NCI-H2107 treated with DMSO at 0.1 percent for 48 hours (cell line): ENCODE measurements around the gene OR51E1.
A peak's percentile ranks its signal among the peaks of the same experiment; 100 is the strongest.

ENCODE experiments used
- DNase-seq: peaks from one replicate; lab custom pipeline; 2025; ENCODE audit not compliant: unreplicated experiment; lab: John Stamatoyannopoulos, UW

Gene OR51E1, protein sequence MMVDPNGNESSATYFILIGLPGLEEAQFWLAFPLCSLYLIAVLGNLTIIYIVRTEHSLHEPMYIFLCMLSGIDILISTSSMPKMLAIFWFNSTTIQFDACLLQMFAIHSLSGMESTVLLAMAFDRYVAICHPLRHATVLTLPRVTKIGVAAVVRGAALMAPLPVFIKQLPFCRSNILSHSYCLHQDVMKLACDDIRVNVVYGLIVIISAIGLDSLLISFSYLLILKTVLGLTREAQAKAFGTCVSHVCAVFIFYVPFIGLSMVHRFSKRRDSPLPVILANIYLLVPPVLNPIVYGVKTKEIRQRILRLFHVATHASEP

DNA sequence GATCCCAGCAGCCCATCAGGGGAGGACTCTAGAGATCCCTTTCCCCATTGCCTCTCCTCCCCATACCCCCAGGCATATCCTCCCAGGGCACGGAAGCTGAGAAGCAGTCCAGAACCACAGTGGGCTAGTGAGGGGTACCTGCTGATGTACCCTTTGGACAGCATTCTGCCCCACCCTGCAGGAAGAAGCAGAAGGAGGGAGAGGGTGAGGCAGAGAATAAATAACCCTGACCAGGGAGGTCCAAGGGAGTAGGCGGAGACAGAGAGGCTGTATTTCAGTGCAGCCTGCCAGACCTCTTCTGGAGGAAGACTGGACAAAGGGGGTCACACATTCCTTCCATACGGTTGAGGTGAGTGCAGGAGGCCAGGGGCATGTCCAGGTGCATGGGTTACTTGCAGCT is at the start of gene OR51E1:
Gene OR51E1 (plus strand): TSS at position 301 of the 400 bp plus-strand sequence. CDS start 8,545 bp downstream, outside the sequence.
- no peak for DNase-seq

DNA sequence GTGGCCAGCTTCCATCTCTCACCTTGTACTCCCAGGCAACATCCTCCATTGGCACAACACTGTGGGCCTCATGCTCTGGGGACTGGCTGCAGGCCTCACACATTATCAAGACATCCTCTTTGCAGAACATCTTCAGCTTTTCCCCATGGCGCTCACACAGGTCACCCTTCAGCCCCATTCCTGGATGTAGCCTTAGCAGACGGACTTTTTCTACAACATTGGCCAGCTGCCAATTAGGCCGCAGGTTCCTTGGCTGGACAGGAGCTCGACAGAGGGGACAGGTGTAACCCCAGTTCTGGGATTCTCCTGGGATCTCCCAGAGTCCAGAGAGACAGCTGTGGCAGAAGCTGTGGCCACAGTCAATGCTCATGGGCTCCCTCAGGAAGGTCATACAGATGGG is 38.7 kb upstream of the OR51E1 start:
- DNase-seq = no peak

DNA sequence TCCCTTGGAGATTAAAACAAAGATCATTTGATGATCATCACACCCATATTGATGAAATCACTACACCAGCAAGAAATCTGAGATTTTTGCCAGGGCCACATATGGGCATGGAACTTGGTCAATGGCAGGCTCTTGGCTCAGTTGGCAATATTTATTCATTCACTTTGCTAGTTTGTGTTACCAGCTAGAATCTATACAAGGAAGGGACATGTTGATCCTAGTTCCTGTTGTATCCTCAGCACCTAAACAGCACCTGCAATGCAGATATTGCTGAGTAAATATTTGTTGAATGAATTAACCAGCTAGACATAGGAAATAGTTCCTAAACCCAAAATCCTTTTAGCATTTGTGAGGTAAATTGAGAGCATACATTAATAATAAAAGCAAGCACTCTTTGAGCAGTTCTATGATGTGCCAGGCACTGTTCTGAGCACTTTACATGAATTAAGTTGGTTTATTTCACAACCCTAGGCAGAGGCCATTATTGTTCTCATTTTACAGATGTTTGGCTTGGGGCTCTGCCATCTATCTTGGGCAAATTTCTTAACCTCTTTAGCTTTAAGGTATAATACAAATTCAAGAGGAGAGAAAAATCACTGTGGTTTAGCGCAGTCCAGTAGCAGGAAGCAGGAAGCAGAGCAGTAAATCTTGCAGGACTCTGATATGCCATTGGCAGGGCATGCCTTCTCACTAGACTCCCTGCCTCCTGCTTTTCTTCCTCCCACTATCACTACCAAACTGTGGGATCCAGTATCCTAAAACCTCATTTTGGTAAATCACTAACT is 37.4 kb upstream of the OR51E1 start:
- peak; percentile 31 for DNase-seq

DNA sequence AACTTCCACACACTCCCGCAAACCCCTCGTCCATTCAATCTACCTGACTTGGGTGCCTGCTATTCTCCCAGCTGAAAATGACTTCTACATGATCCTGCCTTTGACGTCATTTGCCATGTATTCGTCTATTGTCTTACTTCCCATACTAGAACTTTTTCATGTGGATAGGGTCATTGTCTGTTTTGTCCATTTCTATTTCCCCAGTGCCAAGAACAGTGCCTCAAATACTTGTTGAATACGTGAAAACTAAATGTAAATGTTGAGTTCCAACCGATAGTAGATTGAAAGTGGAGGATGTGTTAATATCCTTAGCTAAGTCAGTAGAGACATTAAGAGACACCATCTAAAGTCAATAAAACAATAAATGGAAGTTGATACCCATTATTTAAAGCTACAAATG is 36.7 kb upstream of the OR51E1 start:
- no peak for DNase-seq

DNA sequence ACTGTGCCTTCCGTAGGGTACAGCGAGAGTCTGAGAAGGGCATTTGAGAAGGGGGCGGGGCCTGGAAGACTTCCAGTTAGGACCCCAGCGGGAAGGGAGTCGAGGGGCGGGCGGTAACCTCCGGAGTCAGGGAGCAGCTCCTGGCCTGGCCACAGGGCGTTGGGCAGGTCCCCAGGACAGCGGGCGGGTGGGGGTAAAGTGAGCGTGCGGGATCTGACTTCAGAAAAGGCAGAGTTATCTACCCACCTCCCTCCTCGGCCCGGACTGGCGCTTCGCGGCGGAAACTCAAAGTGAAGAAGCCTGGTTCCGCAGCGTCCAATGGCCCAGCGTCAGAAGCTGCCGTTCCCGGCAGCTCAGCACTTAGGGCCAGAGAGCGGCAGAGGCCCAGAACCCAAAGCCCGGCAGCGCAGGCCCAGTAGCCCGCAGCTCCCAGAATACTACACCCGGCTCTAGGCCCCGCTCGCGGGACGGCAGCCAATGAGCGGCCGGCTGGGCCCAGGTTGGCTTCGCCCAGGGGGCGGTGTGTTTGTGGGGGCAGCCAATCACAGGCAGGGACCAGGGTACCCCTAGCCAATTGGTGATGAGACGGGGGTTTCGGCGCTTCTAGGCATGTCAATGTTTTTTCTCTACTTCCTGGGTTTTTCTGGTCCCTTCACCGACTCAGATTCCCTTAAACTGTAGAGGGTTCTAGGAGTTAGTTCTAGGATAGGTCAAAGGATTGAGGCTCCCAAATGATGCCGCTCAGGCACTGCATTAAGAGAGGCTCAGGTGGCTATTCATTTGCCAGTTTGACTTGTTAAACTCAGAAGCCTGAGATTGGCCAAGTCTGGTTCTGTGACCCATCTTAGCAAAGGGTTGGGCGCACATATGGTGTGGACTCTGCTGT is 35.8 kb upstream of the OR51E1 start, which contains the start of gene TRIM68:
Gene TRIM68 (minus strand): TSS at position 451 of the 886 bp plus-strand sequence. CDS start 2,727 bp downstream, outside the sequence.
- peak; percentile 67 for DNase-seq

DNA sequence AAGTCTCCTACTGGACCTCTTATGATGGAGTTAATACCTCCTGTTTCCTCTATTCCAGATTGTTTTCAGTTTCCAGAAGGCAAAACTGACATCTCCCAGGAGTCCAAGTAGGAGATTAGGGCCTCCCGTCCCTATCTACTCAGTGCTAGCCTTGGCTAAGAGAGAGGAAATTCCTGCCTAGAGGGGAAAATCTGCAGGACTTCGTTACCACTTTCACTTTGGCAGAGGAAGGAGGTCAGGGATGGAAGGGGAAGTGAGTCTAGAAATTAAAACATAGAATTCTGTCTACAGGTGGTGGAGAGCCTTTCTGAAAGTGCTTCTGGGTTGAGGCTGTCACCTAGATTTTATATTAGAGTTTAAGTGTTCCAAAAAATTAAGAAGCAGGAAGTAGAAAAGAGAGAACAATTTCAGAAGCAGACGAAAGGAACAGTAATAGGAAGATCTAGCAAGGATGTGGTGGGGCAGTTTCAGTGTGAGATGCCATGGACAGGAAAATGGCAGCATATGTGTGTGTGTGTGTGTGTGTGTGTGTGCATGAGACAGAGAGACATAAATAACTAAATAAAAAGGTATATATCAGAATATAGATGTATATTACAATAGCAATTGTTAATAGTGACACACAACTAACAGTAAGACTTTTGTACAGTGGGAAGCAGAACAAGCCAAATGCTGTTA is 33.4 kb upstream of the OR51E1 start:
- no peak for DNase-seq

DNA sequence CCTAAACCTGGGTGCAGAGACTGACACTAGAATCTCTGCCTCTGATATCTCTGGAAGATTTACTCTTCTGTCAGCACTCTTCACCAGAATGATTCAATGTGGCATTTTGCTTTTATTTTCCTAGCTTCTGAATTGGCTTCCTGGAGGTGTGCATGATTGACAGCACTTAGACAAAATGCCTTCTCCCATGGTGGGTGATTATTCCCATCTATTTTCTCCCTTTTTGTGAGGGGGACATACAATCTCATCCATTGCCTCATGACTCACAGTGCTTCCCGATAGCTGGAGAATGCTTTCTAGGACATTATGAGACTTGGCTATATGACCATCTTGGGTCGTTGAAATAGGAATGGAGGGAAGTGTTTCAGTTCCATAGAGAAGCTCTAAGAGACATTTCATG is 31.8 kb upstream of the OR51E1 start:
- no peak for DNase-seq

DNA sequence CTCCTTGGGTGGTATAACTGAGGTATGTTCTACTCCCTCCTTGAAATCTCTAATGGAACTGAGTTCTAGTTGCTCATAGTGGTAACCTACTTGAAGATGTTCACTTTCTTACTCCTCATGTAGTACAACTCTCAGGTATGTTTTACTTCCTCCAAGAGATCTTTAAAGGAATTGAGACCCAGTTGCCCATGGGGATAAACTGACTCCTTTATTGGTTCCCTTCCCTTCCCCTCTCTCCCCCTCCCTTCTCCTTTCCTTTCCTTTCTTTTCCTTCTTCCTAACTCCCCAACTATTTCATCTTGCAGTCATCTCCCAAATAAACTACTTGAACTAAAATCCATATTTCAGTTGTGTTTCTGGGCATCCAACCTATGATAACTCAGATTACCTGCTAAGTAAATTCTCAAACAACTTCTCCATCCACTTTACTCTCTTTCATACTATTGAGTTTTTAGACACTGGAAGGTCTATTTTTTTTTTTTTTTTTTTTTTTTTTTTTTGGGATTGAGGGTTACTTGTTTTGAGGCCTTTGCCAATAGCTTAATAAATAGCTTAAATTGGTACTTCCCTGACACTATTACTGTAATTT is 27.8 kb upstream of the OR51E1 start:
- DNase-seq = no peak

DNA sequence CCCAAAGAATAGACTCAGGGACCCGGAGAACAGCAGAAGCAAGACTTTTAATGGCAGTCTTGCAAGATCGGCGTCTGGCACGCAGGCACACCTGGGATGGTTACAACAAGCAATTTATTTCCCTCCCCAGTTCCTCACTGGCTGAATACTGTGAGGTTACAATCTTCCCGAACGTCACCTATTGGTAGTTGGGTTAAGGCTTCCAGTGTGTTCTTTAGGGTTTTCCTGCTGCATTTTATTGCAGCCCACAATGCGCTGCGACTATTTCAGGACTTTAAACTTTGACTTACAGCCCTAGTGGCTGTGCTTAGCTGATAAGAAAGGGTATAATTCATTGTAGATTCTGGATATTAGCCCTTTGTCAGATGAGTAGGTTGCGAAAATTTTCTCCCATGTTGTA is 24.3 kb upstream of the OR51E1 start:
- DNase-seq = no peak

DNA sequence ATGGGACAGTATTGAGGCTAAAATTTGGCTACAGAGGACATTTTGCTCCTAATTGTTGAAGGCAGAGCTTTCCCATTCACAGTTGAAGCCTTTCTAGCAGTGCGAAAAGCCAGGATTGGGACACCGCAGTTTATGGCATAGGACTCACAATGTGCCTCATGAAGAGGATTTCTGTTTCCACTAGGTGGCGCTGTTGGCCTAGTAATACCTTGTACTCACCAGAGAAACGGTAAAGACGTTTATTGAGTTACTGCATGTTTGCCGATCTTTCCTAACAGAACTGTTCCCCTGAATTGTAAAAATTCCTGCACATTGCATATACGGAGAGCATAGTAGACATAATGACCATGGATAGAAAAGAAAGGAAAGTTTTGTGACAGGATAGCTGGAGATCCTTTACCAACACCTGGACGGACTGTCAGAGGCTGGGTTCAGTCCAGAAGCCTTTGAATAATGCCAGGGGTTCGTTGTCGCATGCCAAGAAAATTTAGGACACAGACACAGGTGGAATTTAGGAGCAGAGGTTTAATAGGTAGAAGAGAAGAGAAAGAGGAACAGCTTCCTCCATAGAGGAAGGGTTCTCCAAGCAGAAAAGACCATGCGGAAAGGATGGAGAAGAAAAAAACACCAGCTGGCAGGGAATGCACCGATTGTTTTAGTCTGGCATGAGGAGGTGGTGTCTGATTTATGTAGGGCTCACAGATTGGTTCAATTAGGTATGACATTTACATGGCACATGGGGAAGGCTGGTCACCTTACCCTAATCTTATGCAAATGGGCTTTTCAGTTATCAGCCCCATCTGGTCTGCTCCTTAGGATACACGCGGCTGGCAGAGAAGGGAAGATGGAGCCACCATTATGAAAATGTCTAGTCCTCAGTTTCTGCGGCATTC is 17.3 kb upstream of the OR51E1 start:
- DNase-seq = peak; percentile 78

DNA sequence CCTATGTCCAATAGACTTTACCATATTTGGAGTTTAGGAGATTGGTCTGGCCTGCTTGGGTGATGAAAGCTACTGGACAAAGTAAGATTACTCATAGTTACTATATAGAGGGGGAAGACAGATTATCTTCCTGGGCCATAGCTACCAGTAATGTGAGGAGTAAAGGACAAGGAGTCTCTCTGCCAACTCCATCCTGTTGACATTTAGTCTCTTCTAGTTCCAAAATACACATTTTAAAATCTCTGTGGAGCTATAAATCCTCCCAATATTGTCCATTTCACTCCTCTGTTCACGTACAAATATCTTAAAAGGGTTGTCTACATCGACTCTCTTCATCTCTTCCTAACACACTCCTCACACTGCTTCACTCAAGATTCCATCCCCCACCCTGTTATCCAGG is 7.6 kb upstream of the OR51E1 start:
- no peak for DNase-seq

DNA sequence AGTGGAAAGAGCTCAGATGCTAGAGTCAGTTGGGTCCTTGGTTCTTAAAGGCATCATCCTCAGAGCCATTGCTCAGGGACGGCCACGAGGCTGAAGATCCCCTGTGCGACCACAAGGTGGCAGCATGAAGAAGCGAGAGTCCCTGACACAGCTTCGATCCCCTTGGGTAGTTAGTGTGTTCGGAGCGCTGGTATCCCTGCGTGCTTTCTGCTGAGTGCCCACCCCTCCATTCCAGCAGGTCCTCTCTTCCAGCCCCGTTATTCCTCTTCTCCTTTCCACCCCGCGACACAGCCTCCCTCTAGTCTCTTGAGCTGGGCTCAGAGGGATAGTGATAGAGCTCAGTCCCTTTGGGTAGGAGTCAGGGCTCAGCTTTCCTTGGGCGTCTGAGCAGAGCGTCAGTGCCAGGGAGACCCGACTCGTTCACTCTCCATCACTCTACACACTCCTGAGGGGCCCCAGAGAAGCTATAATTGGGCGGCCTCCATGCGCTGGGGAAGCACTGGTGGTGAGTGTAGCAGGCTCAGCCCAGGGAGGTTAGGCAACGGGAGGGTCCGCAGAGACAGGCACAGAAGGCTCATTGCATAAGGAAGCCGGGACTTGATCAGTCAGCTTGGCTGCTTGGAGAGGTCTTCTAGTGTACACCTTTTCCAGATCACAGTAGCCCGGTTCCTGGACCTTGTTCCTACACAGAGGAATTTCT is 6.7 kb upstream of the OR51E1 start, which contains the start of gene OR51D1:
Gene OR51D1 (plus strand): TSS at position 516 of the 700 bp plus-strand sequence. CDS start 2,314 bp downstream, outside the sequence.
- peak; percentile 63 for DNase-seq

DNA sequence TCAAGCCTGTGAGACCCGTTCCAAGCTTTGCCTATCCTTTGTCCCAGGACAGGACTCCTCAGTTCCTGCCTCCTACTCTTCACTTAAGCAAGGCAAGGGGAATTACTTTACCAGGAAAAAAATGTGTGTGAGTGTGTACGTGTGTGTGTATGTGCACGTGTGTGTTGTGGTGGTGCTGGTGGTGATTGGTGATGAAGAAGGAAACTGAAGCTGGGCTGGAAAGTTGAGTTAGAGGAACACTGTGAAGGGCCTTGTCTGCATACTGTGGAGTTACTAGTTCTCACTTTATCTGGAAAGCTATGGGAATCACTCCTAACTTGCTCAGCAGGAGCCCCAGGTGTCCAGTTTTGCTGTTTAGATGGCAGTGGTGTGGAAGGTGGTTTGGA is 6.1 kb upstream of the OR51E1 start:
- no peak for DNase-seq

DNA sequence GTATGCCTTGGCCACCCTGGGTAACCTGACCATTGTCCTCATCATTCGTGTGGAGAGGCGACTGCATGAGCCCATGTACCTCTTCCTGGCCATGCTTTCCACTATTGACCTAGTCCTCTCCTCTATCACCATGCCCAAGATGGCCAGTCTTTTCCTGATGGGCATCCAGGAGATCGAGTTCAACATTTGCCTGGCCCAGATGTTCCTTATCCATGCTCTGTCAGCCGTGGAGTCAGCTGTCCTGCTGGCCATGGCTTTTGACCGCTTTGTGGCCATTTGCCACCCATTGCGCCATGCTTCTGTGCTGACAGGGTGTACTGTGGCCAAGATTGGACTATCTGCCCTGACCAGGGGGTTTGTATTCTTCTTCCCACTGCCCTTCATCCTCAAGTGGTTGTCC is 3.9 kb upstream of the OR51E1 start:
- DNase-seq = no peak

DNA sequence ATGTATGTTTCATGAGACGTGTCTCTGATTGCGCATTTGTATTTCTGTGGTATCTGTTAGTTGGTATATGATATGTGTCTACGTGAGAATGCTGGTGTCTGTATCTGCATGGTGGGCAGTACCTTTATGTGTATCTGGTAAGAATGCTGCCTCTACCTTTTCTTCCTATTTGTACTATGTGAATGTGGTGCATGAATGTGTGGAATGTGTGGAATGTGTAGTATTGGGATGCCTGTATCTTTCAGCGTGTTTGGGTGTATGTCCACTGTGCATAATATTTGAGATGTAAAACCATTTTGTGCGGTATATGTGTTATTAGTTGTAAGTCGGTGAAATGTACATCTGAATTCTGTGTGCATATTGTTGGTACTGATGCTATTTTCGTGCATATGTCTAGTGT is 2.3 kb upstream of the OR51E1 start:
- DNase-seq = no peak

DNA sequence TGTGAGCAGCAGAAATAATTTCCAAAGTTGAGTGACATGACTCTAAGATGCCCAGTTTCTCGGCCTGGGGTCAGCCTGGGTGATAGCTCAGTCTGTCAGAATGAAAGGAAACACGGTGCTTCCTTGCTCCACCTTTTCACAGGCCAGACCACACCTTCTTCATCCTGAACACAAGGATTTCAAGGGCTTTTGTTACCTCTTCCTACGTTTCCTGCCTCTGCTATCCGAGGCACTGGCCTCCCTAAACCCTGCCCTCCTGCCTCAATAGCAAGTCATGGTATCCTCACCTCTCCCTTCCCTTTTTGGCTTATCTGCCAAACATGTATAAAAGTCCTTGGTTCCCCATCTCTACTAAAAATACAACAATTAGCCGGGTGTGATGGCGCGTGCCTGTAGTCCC is 1.7 kb upstream of the OR51E1 start:
- DNase-seq = no peak

DNA sequence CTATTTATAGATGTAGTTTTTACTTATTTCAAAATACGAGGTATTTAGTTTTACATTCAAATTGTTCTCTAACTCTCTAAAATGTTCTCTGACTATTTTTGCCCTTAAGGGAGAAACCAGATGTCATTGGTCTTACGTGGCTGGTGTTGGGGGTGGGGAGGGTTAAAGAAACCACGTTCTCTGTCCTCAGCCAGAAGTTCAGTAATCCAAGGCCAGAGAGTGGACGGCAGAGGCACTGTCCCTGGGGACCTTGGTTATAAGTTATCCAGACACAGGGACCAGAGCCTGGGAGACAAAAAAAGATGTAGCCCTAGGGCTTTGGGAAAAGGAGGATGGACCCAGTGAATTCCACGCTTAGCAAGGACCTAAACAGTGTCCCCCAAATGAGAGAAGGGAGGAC is 706 bp upstream of the OR51E1 start:
- no peak for DNase-seq

DNA sequence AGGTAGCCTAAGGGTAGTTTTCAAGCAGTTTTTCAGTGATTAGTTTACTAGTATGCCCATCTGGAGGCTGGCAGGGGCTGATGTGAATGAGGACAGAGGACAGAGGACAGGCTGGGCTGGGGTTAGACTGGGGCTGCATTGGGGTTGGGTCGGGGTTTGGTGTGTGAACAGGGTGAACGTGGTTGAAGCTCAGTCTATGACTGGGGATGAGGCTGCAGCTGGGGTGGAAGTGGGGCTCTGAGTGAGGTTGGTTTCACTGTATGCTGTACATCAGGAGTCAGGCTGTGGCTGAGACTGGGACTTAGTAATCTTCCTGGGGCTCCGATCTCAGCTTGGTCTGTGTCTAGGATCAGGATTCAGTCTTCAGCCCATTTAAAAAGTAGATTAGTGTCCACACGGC is 451 bp downstream of the OR51E1 start:
- no peak for DNase-seq

DNA sequence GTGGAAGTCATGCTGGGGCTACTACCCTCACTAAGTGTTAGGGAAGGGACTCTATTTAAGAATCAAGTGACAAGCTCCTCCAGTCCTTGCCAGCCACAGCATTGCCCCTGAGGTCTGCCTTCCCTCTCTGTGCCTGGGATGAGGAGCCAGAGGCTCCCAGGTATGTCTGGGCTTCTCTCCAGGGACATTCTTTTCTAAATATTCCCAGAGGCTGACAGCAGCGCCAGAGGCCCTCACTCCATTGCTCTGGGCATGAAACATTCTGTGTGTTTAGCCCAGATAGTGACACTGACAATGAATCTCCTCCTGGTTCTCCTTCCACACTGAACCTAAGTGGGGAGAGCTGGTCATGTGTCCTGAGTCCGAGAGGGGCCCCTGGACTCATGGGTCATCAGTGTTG is 2.2 kb downstream of the OR51E1 start:
- no peak for DNase-seq
